IPS-20b (cell line): ENCODE results near the gene ITCH.
"Not testable (repeated sequence)": the region's sequence is repeated elsewhere in the genome, so short reads cannot be mapped to it uniquely, and the experiment has no call there.

Experiments used
- H3K27ac ChIP-seq: one replicate; pipeline ENCODE4 v1.5.1; 2013; ENCODE audit warnings: low read length
- H3K27me3 ChIP-seq: 2 replicates; pipeline ENCODE4 v1.6.1; 2013; ENCODE audit warnings: mild to moderate bottlenecking, low read length, inconsistent platforms; ENCODE audit not compliant: insufficient read depth
- H3K36me3 ChIP-seq: 2 replicates; pipeline ENCODE4 v1.6.1; 2013; ENCODE audit warnings: low read depth, mild to moderate bottlenecking, inconsistent platforms, low read length, moderate library complexity; ENCODE audit not compliant: insufficient read depth
- H3K4me1 ChIP-seq: 2 replicates; pipeline ENCODE4 v1.6.1; 2013; ENCODE audit warnings: mild to moderate bottlenecking, control low read depth, inconsistent platforms, low read length, moderate library complexity; ENCODE audit not compliant: insufficient read depth
- H3K4me3 ChIP-seq: 2 replicates; pipeline ENCODE4 v1.5.1; 2013; ENCODE audit warnings: mild to moderate bottlenecking, low read length, inconsistent platforms
- H3K9ac ChIP-seq: 2 replicates; pipeline ENCODE4 v1.6.1; 2013; ENCODE audit warnings: low read depth, mild to moderate bottlenecking, inconsistent platforms, low read length, moderate library complexity
- H3K9me3 ChIP-seq: 2 replicates; pipeline ENCODE4 v1.6.1; 2013; ENCODE audit warnings: mild to moderate bottlenecking, low read depth, low read length, inconsistent platforms; ENCODE audit not compliant: insufficient read depth

Gene ITCH

GRCh38 chr20:34331838-34332237, 31.2 kb upstream of the ITCH start:
- no peak overlapping the region for H3K27ac ChIP-seq
- no peaks in the 10 kb centered on the region for H3K27me3 ChIP-seq

GRCh38 chr20:34332262-34332920, 30.7 kb upstream of the ITCH start:
- no peaks in the 10 kb centered on the region for H3K9me3 ChIP-seq
- no peaks in the 10 kb centered on the region for H3K27me3 ChIP-seq
- H3K9ac ChIP-seq, result no peak overlapping the region
- H3K27ac ChIP-seq, result no peak overlapping the region
- H3K36me3 ChIP-seq, result no peaks in the 10 kb centered on the region
- no peak overlapping the region for H3K4me3 ChIP-seq
- H3K4me1 ChIP-seq, result no peaks in the 10 kb centered on the region

More at GRCh38 chr20:34331838-34332237, 31.2 kb upstream of the ITCH start:
- Histone ChIP-seq H3K36me3 (no peaks in the 10 kb centered on the region), H3K9me3 (no peaks in the 10 kb centered on the region), H3K4me1 (no peaks in the 10 kb centered on the region), H3K4me3 (no peak overlapping the region), H3K9ac (no peak overlapping the region)

GRCh38 chr20:34333786-34334185, 29.3 kb upstream of the ITCH start:
- Histone ChIP-seq H3K9ac (no peak overlapping the region), H3K9me3 (no peaks in the 10 kb centered on the region), H3K27me3 (no peaks in the 10 kb centered on the region), H3K4me1 (no peaks in the 10 kb centered on the region), H3K4me3 (no peak overlapping the region), H3K27ac (no peak overlapping the region), H3K36me3 (no peaks in the 10 kb centered on the region)

GRCh38 chr20:34334654-34335407, 28.2 kb upstream of the ITCH start:
- Histone ChIP-seq H3K4me3 (no peak overlapping the region), H3K4me1 (no peaks in the 10 kb centered on the region), H3K9ac (no peak overlapping the region), H3K36me3 (no peaks in the 10 kb centered on the region), H3K9me3 (no peaks in the 10 kb centered on the region), H3K27me3 (no peaks in the 10 kb centered on the region), H3K27ac (no peak overlapping the region)

- H3K27me3 ChIP-seq, result no peaks in the 10 kb centered on the region
- H3K27ac ChIP-seq, result no peak overlapping the region
- no peaks in the 10 kb centered on the region for H3K4me1 ChIP-seq
- no peak overlapping the region for H3K9ac ChIP-seq
- no peaks in the 10 kb centered on the region for H3K36me3 ChIP-seq
- H3K4me3 ChIP-seq, result no peak overlapping the region
- H3K9me3 ChIP-seq, result no peaks in the 10 kb centered on the region
Measured at GRCh38 chr20:34337544-34337943, 25.5 kb upstream of the ITCH start.

- Histone ChIP-seq H3K27ac (no peak overlapping the region), H3K4me3 (no peak overlapping the region), H3K27me3 (no peaks in the 10 kb centered on the region), H3K36me3 (no peaks in the 10 kb centered on the region), H3K9ac (no peak overlapping the region), H3K9me3 (no peaks in the 10 kb centered on the region), H3K4me1 (no peaks in the 10 kb centered on the region)
Measured at GRCh38 chr20:34337982-34338726, 24.9 kb upstream of the ITCH start.

GRCh38 chr20:34340726-34341125, 22.3 kb upstream of the ITCH start:
- not testable (repeated sequence) for H3K36me3 ChIP-seq, H3K27ac ChIP-seq, H3K27me3 ChIP-seq, H3K4me1 ChIP-seq, H3K9ac ChIP-seq, H3K9me3 ChIP-seq, H3K4me3 ChIP-seq

GRCh38 chr20:34341199-34341598, 21.9 kb upstream of the ITCH start:
- not testable (repeated sequence) for H3K27me3 ChIP-seq, H3K9ac ChIP-seq, H3K9me3 ChIP-seq, H3K4me3 ChIP-seq, H3K4me1 ChIP-seq, H3K36me3 ChIP-seq, H3K27ac ChIP-seq

- H3K27me3 ChIP-seq, result no peaks in the 10 kb centered on the region
- H3K4me3 ChIP-seq, result no peak overlapping the region
- no peaks in the 10 kb centered on the region for H3K9me3 ChIP-seq
- no peaks in the 10 kb centered on the region for H3K36me3 ChIP-seq
- no peak overlapping the region for H3K27ac ChIP-seq
- peaks cover 5% of the 10 kb centered on the region; the same call in 1 of the 2 replicates for H3K4me1 ChIP-seq
- H3K9ac ChIP-seq, result no peak overlapping the region
Measured at GRCh38 chr20:34343458-34344211, 19.4 kb upstream of the ITCH start.

- Histone ChIP-seq H3K9ac (no peak overlapping the region), H3K4me1 (peaks cover 5% of the 10 kb centered on the region; the same call in 1 of the 2 replicates), H3K27me3 (no peaks in the 10 kb centered on the region), H3K27ac (no peak overlapping the region), H3K9me3 (no peaks in the 10 kb centered on the region), H3K4me3 (no peak overlapping the region), H3K36me3 (no peaks in the 10 kb centered on the region)
Measured at GRCh38 chr20:34344238-34344637, 18.8 kb upstream of the ITCH start.

GRCh38 chr20:34345402-34345736, 17.7 kb upstream of the ITCH start:
- H3K27me3 ChIP-seq, result no peaks in the 10 kb centered on the region
- no peak overlapping the region for H3K27ac ChIP-seq
- no peak overlapping the region for H3K4me3 ChIP-seq

More at GRCh38 chr20:34345402-34345736, 17.7 kb upstream of the ITCH start:
- H3K9me3 ChIP-seq, result no peaks in the 10 kb centered on the region
- no peak overlapping the region for H3K9ac ChIP-seq
- H3K36me3 ChIP-seq, result no peaks in the 10 kb centered on the region
- peaks cover 5% of the 10 kb centered on the region; the same call in 1 of the 2 replicates for H3K4me1 ChIP-seq
